MCF 10A (cell line): ENCODE data around the gene EIF4A3. TPM values are rescaled to one million over a fixed set of nuclear protein-coding genes. Genes with fewer than 3 reads are reported as not detected.

Experiments
- BruUV-seq: library from RNA; stranded (reverse); fragments of 400-500 nt; replicated peaks from 2 replicates; lab custom pipeline; 2021; lab: Mats Ljungman, UMichigan
- CTCF ChIA-PET: fragments of 300-600 bp; sonication (Branson Sonifier 250); formaldehyde crosslinking; extraction: SDS; loops from one replicate; lab custom pipeline; 2021; ENCODE audit warnings: antibody characterized with exemption, inconsistent platforms; lab: Yijun Ruan, JAX
- POLR2A ChIA-PET: fragments of 300-600, 350-650 bp; sonication (Branson Sonifier 250); formaldehyde crosslinking; extraction: SDS; loops from one replicate; lab custom pipeline; 2020; ENCODE audit warnings: antibody characterized with exemption, inconsistent platforms; lab: Yijun Ruan, JAX
- DNase-seq: peaks from one replicate; pipeline ENCODE4 v3.0.0-alpha.2; 2018; ENCODE audit not compliant: unreplicated experiment
- H3K27ac Mint-ChIP-seq: one replicate; pipeline ENCODE4 v1.8.0; 2022; ENCODE audit warnings: mild to moderate bottlenecking, low read depth, mixed read lengths; ENCODE audit not compliant: unreplicated experiment
- H3K27me3 Mint-ChIP-seq: one replicate; pipeline ENCODE4 v1.8.0; 2022; ENCODE audit warnings: mixed read lengths; ENCODE audit not compliant: insufficient read depth, unreplicated experiment
- H3K36me3 Mint-ChIP-seq: one replicate; pipeline ENCODE4 v1.8.0; 2022; ENCODE audit warnings: mild to moderate bottlenecking, moderate library complexity, mixed read lengths; ENCODE audit not compliant: insufficient read depth, unreplicated experiment
- H3K4me1 Mint-ChIP-seq: one replicate; pipeline ENCODE4 v1.8.0; 2022; ENCODE audit warnings: mixed read lengths; ENCODE audit not compliant: insufficient read depth, unreplicated experiment
- H3K4me3 Mint-ChIP-seq: one replicate; pipeline ENCODE4 v1.8.0; 2022; ENCODE audit warnings: mild to moderate bottlenecking, moderate library complexity, mixed read lengths; ENCODE audit not compliant: unreplicated experiment
- H3K9me3 Mint-ChIP-seq: one replicate; pipeline ENCODE4 v1.8.0; 2022; ENCODE audit warnings: mixed read lengths; ENCODE audit not compliant: unreplicated experiment
- intact Hi-C: fragments of 100-400 bp; cut with micrococcal nuclease; formaldehyde crosslinking; loops from 2 replicates; pipeline ENCODE4 v1.14.1; 2022
- total RNA-seq: library from RNA; stranded (reverse); gene quantifications from 2 replicates; pipeline ENCODE4 v1.2.3, GENCODE V29; 2022
- TF ChIP-seq, protein P1 (sequence below): fragments of 200-600 bp; IDR thresholded peaks from one replicate; pipeline ENCODE4 v1.8.0; 2022; ENCODE audit warnings: antibody characterized with exemption, mild to moderate bottlenecking; ENCODE audit not compliant: unreplicated experiment

Gene EIF4A3
- total RNA-seq, 1 experiment from 2014 or later: 87.0 TPM

DNA sequence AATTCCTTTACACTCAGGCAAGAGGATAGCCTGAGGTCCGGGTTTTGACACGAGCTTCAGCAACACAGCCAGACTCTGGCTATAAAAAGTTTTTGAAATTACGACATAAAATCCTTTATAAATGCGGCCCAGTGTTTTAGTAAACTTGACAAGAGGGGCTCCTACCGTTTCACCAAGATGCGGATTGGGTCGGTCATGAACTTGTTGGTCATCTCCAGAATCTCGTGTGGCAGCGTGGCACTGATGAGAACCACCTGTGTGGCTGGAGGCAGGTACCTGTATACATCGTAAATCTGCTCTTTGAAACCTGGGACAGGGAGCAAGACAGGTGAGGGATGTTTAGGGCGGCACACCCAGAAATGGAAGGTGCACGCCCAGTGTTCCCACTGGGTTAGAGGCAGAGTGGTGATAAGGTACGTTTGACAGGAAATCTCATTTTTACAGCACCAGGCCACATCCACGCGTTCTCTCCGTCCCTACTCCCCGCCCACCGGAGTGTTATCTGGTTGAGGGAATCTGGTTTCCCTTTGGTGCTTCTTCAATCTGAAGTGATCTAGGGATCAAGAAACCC, 8.0 kb downstream of the EIF4A3 start:
- intact Hi-C loops: no loop called here
- Mint-ChIP-seq H3K9me3 (no peaks in the 10 kb centered on the region), H3K4me1 (no peaks in the 10 kb centered on the region), H3K4me3 (no peak overlapping the region), H3K27ac (no peak overlapping the region), H3K27me3 (no peaks in the 10 kb centered on the region), H3K36me3 (peaks cover 97% of the 10 kb centered on the region)
- TF ChIP-seq, protein P1, sequence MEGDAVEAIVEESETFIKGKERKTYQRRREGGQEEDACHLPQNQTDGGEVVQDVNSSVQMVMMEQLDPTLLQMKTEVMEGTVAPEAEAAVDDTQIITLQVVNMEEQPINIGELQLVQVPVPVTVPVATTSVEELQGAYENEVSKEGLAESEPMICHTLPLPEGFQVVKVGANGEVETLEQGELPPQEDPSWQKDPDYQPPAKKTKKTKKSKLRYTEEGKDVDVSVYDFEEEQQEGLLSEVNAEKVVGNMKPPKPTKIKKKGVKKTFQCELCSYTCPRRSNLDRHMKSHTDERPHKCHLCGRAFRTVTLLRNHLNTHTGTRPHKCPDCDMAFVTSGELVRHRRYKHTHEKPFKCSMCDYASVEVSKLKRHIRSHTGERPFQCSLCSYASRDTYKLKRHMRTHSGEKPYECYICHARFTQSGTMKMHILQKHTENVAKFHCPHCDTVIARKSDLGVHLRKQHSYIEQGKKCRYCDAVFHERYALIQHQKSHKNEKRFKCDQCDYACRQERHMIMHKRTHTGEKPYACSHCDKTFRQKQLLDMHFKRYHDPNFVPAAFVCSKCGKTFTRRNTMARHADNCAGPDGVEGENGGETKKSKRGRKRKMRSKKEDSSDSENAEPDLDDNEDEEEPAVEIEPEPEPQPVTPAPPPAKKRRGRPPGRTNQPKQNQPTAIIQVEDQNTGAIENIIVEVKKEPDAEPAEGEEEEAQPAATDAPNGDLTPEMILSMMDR: no peak
- CTCF ChIA-PET: no interaction called here
- POLR2A ChIA-PET: no interaction called here
- DNase-seq: no peak
- BruUV-seq: no TSS peak

DNA sequence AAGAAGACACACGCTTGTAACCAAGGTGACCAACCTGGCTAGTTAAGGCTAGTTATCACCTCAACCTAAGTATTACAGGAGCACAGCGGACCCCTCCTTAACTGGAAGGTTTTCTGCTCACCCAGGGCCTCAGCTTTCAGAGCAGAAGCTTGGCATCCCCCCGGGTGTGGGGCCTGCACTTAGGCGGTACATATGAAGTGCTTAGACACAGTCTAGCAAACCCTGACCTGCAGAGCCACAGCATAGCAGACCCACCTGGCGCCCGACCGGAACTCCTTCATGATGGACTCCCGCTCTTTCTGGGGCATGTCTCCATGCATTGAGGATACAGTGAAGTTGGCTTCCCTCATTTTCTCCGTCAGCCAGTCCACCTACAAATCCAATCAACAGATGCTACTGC, 9.8 kb downstream of the EIF4A3 start:
- no peaks in the 10 kb centered on the region for H3K27me3 Mint-ChIP-seq
- BruUV-seq: no TSS peak
- TF ChIP-seq, protein P1: no peak
- peaks cover 94% of the 10 kb centered on the region for H3K36me3 Mint-ChIP-seq
- CTCF ChIA-PET: no interaction called here
- H3K9me3 Mint-ChIP-seq: no peaks in the 10 kb centered on the region
- no peak overlapping the region for H3K27ac Mint-ChIP-seq
- no peaks in the 10 kb centered on the region for H3K4me1 Mint-ChIP-seq
- DNase-seq: no peak
- POLR2A ChIA-PET: no interaction called here
- intact Hi-C loops: no loop called here
- no peak overlapping the region for H3K4me3 Mint-ChIP-seq

DNA sequence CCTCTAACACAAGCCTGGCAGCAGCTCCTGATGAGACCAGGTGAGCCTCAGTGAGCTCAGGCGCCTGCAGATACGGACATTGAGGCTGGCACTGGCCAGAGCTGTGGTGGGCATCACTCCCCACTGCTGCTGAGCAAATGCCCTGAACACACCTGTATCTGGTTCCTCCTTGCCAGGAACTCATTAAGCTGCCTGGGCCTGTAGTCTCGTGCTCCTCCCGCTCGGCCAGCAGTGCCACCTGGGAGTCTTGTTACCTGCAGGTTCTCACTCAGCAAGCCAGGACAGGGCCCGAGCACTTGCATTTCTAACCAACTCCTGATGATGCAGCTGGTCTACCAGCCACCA, 13.3 kb downstream of the EIF4A3 start:
- TF ChIP-seq, protein P1: no peak
- Mint-ChIP-seq H3K36me3 (peaks cover 60% of the 10 kb centered on the region), H3K9me3 (no peaks in the 10 kb centered on the region), H3K27ac (no peak overlapping the region), H3K4me1 (no peaks in the 10 kb centered on the region), H3K4me3 (no peak overlapping the region), H3K27me3 (peaks cover 6% of the 10 kb centered on the region)
- intact Hi-C loops: no loop called here
- DNase-seq: no peak
- POLR2A ChIA-PET: interaction anchor here (0.6 to 1.6 kb wide), 3 partner anchors 9 to 16 kb away, joined by 3 to 5 read pairs (median 4); no protein-coding TSS in a partner anchor
- CTCF ChIA-PET: interaction anchor here (0.5 to 1.0 kb wide), 4 partner anchors 10 to 144 kb away, joined by 3 read pairs; no protein-coding TSS in a partner anchor
- no TSS peak for BruUV-seq

DNA sequence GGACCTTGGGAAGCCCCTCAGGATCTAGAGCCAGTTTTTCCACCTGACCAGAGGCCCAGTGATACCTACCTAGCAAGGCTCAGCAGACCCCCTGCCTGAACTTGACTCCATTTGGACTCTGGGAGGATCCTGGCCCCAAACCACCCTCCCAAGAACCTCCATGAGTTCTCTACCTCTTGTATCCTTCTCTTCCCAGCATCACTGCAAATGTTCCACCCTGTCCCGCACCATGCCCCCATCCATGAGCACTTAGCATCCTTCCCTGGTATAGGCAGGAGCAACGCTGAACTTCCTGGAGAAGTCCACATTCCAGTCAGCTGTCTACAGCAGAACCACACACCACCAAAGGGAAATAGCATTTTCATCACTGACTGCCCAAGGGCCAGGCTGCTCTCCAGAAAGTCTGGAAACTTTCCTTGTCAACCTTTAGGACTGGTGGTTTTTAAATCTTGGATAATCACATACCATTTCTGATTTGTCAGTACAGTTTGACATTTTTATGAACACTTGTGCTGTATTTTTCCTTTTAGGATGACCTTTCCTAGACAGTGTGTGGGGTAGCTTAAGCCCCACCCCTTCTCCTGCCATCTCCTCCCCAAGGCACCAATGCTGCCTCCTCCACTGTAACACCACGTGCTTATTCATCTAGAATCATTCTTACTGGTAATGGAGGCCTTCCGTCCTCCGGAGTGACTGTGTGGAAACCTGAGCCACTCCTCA, 13.9 kb downstream of the EIF4A3 start:
- Mint-ChIP-seq H3K4me1 (no peaks in the 10 kb centered on the region), H3K27ac (no peak overlapping the region), H3K4me3 (no peak overlapping the region), H3K36me3 (peaks cover 54% of the 10 kb centered on the region), H3K27me3 (peaks cover 11% of the 10 kb centered on the region), H3K9me3 (no peaks in the 10 kb centered on the region)
- DNase-seq: no peak
- CTCF ChIA-PET: interaction anchor here (1.0 kb wide), 1 partner anchor 10 kb away, joined by 3 read pairs; no protein-coding TSS in a partner anchor
- BruUV-seq: no TSS peak
- TF ChIP-seq, protein P1: no peak
- intact Hi-C loops: no loop called here
- POLR2A ChIA-PET: interaction anchor here (0.6 to 1.6 kb wide), 5 partner anchors 9 to 254 kb away, joined by 3 to 5 read pairs (median 4); no protein-coding TSS in a partner anchor
